ENCODE measurements around the gene CCDC171. TPM values are rescaled to one million over a fixed set of nuclear protein-coding genes. Genes with fewer than 3 reads are reported as not detected.

CCDC171 gene
- total RNA-seq, 2 experiments from 2014 or later = 0.49 to 1.1 TPM

DNA sequence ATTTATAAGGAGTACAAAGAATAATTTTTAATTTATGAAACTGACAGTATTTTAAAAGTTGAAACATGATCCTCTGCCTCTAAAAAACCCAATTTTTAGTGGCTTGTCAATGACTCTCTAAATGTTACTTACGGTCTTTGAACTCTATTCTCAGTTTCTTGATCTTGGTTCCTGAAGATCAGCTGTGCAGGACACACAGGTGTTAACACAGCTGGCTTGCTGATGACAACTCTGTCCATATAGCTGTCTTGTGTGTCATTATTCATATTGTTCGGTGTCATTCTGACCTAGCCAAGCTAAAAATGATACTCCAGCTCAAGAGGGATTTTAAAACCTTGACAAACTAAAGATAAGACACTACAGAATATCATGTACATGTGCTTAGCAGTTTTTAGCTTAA lies 314.5 kb downstream of the CCDC171 start:
- ChIA-PET CTCF (no interaction called here), POLR2A (no interaction called here)
- no peak overlapping the region for H3K27ac Mint-ChIP-seq
- no peaks in the 10 kb centered on the region for H3K27me3 Mint-ChIP-seq
- Histone ChIP-seq H3K4me1 (ENCODE audit: insufficient read depth, low read length) (no peaks in the 10 kb centered on the region), H3K4me3 (ENCODE audit: low read length) (no peak overlapping the region), H3K9me3 (ENCODE audit: control insufficient read depth in 1 of 2, insufficient read depth in 1 of 2, low read length in 2 of 2) (no peaks in the 10 kb centered on the region), H3K36me3 (ENCODE audit: insufficient read depth, low read length) (no peaks in the 10 kb centered on the region), H3K27me3 (ENCODE audit: control insufficient read depth in 1 of 2, insufficient read depth in 2 of 2, low read length in 2 of 2) (no peaks in the 10 kb centered on the region), H3K27ac (ENCODE audit: low read depth in 1 of 2, low read length in 2 of 2) (no peak overlapping the region)
- TF ChIP-seq, protein P1, sequence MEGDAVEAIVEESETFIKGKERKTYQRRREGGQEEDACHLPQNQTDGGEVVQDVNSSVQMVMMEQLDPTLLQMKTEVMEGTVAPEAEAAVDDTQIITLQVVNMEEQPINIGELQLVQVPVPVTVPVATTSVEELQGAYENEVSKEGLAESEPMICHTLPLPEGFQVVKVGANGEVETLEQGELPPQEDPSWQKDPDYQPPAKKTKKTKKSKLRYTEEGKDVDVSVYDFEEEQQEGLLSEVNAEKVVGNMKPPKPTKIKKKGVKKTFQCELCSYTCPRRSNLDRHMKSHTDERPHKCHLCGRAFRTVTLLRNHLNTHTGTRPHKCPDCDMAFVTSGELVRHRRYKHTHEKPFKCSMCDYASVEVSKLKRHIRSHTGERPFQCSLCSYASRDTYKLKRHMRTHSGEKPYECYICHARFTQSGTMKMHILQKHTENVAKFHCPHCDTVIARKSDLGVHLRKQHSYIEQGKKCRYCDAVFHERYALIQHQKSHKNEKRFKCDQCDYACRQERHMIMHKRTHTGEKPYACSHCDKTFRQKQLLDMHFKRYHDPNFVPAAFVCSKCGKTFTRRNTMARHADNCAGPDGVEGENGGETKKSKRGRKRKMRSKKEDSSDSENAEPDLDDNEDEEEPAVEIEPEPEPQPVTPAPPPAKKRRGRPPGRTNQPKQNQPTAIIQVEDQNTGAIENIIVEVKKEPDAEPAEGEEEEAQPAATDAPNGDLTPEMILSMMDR (IDR thresholded peaks at IDR 0.05) = no peak
- H3K4me1 Mint-ChIP-seq (ENCODE audit: low read depth) = no peaks in the 10 kb centered on the region
- DNase-seq (no peak), ATAC-seq (ENCODE audit: poor library complexity) (no peak)
- no peak overlapping the region for H3K4me3 Mint-ChIP-seq
- no peaks in the 10 kb centered on the region for H3K36me3 Mint-ChIP-seq (ENCODE audit: low read depth)
- no peaks in the 10 kb centered on the region for H3K9me3 Mint-ChIP-seq
- intact Hi-C loops (cut with DNase I, micrococcal nuclease) = no loop called here

DNA sequence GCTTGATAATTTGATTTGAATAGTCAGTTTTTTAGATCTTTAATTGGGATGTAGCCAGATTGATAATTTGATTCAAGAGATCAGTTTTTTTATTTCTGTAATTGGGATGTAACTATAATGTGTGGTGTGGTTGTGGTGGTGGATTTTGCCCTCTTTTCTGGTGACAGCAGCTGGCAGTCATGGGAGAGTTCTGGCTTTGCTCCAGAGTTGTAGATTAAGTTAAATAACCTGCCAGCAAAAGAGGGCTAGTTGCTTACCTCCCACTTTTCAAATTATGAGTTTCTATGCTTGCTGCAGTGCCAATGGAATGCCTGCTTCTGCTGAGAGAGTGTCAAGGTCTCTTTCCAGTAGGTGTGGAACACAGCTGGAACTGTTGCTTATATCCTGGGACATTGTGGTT lies 315.1 kb downstream of the CCDC171 start:
- POLR2A ChIA-PET = no interaction called here
- no peak for ATAC-seq (ENCODE audit: poor library complexity)

DNA sequence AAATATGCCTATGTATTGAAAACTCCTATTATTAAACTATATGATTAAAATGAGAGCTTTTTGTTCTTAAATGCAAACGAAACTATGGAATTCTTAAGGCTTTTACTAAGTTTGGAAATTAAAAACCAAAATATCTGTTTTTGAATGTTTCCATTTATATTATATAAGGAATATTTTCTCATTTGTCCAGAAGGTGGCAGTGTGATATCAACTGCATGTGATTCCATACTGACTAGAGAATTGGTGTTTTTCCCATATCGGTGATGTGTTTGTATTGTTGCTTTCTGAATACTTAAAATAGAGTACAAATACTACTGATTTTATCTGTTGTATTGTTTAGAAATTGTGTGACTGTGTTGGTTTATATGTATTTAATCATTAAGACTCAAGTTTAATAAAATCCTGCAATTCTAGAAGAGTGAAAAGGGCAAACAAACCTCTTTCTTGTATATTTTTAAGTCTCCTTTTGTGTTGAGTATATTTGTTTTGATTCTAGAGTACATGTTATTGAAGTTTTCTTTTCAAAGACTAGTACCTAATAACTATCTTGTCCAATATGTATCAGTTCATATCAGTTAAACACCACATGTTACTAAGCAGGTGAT lies 320.8 kb downstream of the CCDC171 start:
- intact Hi-C loops (cut with DNase I, micrococcal nuclease) = loop anchor here (1.0 to 2.0 kb wide), 2 partner anchors 1589 to 1590 kb away; no protein-coding TSS in a partner anchor
- CTCF ChIA-PET = no interaction called here
- H3K36me3 Mint-ChIP-seq (ENCODE audit: low read depth) = no peaks in the 10 kb centered on the region
- Histone ChIP-seq H3K9me3 (ENCODE audit: control insufficient read depth in 1 of 2, insufficient read depth in 1 of 2, low read length in 2 of 2) (no peaks in the 10 kb centered on the region), H3K4me3 (ENCODE audit: low read length) (no peak overlapping the region), H3K4me1 (ENCODE audit: insufficient read depth, low read length) (no peaks in the 10 kb centered on the region), H3K27ac (ENCODE audit: low read depth in 1 of 2, low read length in 2 of 2) (no peak overlapping the region), H3K36me3 (ENCODE audit: insufficient read depth, low read length) (no peaks in the 10 kb centered on the region), H3K27me3 (ENCODE audit: control insufficient read depth in 1 of 2, insufficient read depth in 2 of 2, low read length in 2 of 2) (no peaks in the 10 kb centered on the region)
- H3K27me3 Mint-ChIP-seq = no peaks in the 10 kb centered on the region
- no peaks in the 10 kb centered on the region for H3K9me3 Mint-ChIP-seq
- POLR2A ChIA-PET = no interaction called here
- peak in 3 of 14 experiments; percentile 12 to 32 (median 17) for DNase-seq
- H3K4me1 Mint-ChIP-seq (ENCODE audit: low read depth) = no peaks in the 10 kb centered on the region
- H3K27ac Mint-ChIP-seq = no peak overlapping the region
- no peak for ATAC-seq (ENCODE audit: poor library complexity)
- no peak overlapping the region for H3K4me3 Mint-ChIP-seq
- TF ChIP-seq, protein P1 (IDR thresholded peaks at IDR 0.05) = peak; percentile 77

More for the DNA sequence above, 315.1 kb downstream of the CCDC171 start:
- no peaks in the 10 kb centered on the region for H3K36me3 ChIP-seq (ENCODE audit: insufficient read depth, low read length)
- H3K9me3 ChIP-seq (ENCODE audit: control insufficient read depth in 1 of 2, insufficient read depth in 1 of 2, low read length in 2 of 2) = no peaks in the 10 kb centered on the region
- Mint-ChIP-seq H3K27me3 (no peaks in the 10 kb centered on the region), H3K4me1 (ENCODE audit: low read depth) (no peaks in the 10 kb centered on the region), H3K9me3 (no peaks in the 10 kb centered on the region), H3K36me3 (ENCODE audit: low read depth) (no peaks in the 10 kb centered on the region), H3K4me3 (no peak overlapping the region), H3K27ac (no peak overlapping the region)
- intact Hi-C loops (cut with DNase I, micrococcal nuclease) = no loop called here
- CTCF ChIA-PET = no interaction called here
- H3K27ac ChIP-seq (ENCODE audit: low read depth in 1 of 2, low read length in 2 of 2) = no peak overlapping the region
- TF ChIP-seq, protein P1 (IDR thresholded peaks at IDR 0.05) = no peak
- no peaks in the 10 kb centered on the region for H3K4me1 ChIP-seq (ENCODE audit: insufficient read depth, low read length)
- no peak for DNase-seq
- no peak overlapping the region for H3K4me3 ChIP-seq (ENCODE audit: low read length)
- no peaks in the 10 kb centered on the region for H3K27me3 ChIP-seq (ENCODE audit: control insufficient read depth in 1 of 2, insufficient read depth in 2 of 2, low read length in 2 of 2)
